KMS-11 (cell line): Measurements from ENCODE around the gene UFM1.

Experiments used
- H2AFZ ChIP-seq: fragments of 200-600 bp; sonication (generic); 2 replicates; pipeline ENCODE4 v1.6.1; 2016; ENCODE audit warnings: antibody characterized with exemption, mixed run types, low read depth
- H3K27ac ChIP-seq: fragments of 200-600 bp; sonication (generic); 2 replicates; pipeline ENCODE4 v1.6.1; 2016; ENCODE audit warnings: mild to moderate bottlenecking, mixed run types
- H3K27me3 ChIP-seq: fragments of 200-600 bp; sonication (generic); 2 replicates; pipeline ENCODE4 v1.6.1; 2017; ENCODE audit warnings: mild to moderate bottlenecking, low read depth, mixed run types, moderate library complexity; ENCODE audit not compliant: insufficient read depth
- H3K36me3 ChIP-seq: fragments of 200-600 bp; sonication (generic); 2 replicates; pipeline ENCODE4 v1.6.1; 2017; ENCODE audit warnings: mild to moderate bottlenecking, mixed run types; ENCODE audit not compliant: insufficient read depth
- H3K4me1 ChIP-seq: fragments of 200-600 bp; sonication (generic); 2 replicates; pipeline ENCODE4 v1.6.1; 2016; ENCODE audit warnings: mild to moderate bottlenecking, low read depth, mixed run types; ENCODE audit not compliant: poor library complexity, severe bottlenecking
- H3K4me2 ChIP-seq: fragments of 200-600 bp; sonication (generic); 2 replicates; pipeline ENCODE4 v1.7.0; 2016; ENCODE audit warnings: mild to moderate bottlenecking, mixed run types
- H3K4me3 ChIP-seq: fragments of 200-600 bp; sonication (generic); IDR thresholded peaks from 2 replicates; pipeline ENCODE4 v1.6.1; 2017; ENCODE audit warnings: low read depth, low read length, mixed read lengths; ENCODE audit not compliant: insufficient read depth
- H3K79me2 ChIP-seq: fragments of 200-600 bp; sonication (generic); 2 replicates; pipeline ENCODE4 v1.6.1; 2016; ENCODE audit warnings: low read depth, mixed run types; ENCODE audit not compliant: insufficient read depth
- H3K9ac ChIP-seq: fragments of 200-600 bp; sonication (generic); 2 replicates; pipeline ENCODE4 v1.6.1; 2016; ENCODE audit warnings: mild to moderate bottlenecking, mixed run types
- H4K20me1 ChIP-seq: fragments of 200-600 bp; sonication (generic); 2 replicates; pipeline ENCODE4 v1.6.1; 2016; ENCODE audit warnings: mild to moderate bottlenecking, mixed run types; ENCODE audit not compliant: insufficient read depth
- CTCF ChIP-seq: fragments of 200-600 bp; sonication (generic); conservative IDR thresholded peaks from 2 replicates; pipeline ENCODE4 v1.6.1; 2017; ENCODE audit warnings: low read depth, mild to moderate bottlenecking, antibody characterized with exemption, low read length, moderate library complexity, mixed read lengths

The UFM1 gene

GRCh38 chr13:38328699-38329098 is 21.0 kb upstream of the UFM1 start:
- no peak for TF ChIP-seq CTCF
- Histone ChIP-seq H3K27me3 (no peaks in the 10 kb centered on the region), H3K4me1 (no peaks in the 10 kb centered on the region), H3K4me3 (no peak overlapping the region), H3K36me3 (no peaks in the 10 kb centered on the region), H3K27ac (no peak overlapping the region), H3K9ac (no peak overlapping the region), H3K79me2 (no peaks in the 10 kb centered on the region), H3K4me2 (no peak overlapping the region), H2AFZ (no peak overlapping the region), H4K20me1 (no peaks in the 10 kb centered on the region)

GRCh38 chr13:38334845-38335244 is 14.8 kb upstream of the UFM1 start:
- no peak overlapping the region for H3K27ac ChIP-seq
- no peaks in the 10 kb centered on the region for H3K79me2 ChIP-seq
- no peak overlapping the region for H3K9ac ChIP-seq
- no peak overlapping the region for H2AFZ ChIP-seq
- H4K20me1 ChIP-seq = no peaks in the 10 kb centered on the region
- no peaks in the 10 kb centered on the region for H3K4me1 ChIP-seq
- no peaks in the 10 kb centered on the region for H3K27me3 ChIP-seq
- no peak for TF ChIP-seq CTCF
- no peaks in the 10 kb centered on the region for H3K36me3 ChIP-seq
- H3K4me3 ChIP-seq = no peak overlapping the region
- no peak overlapping the region for H3K4me2 ChIP-seq

- TF ChIP-seq CTCF = no peak
- H3K4me2 ChIP-seq = no peak overlapping the region
- no peak overlapping the region for H3K9ac ChIP-seq
- no peak overlapping the region for H3K27ac ChIP-seq
- no peaks in the 10 kb centered on the region for H4K20me1 ChIP-seq
- no peak overlapping the region for H2AFZ ChIP-seq
- H3K79me2 ChIP-seq = no peaks in the 10 kb centered on the region
- H3K27me3 ChIP-seq = no peaks in the 10 kb centered on the region
- no peaks in the 10 kb centered on the region for H3K4me1 ChIP-seq
- H3K36me3 ChIP-seq = no peaks in the 10 kb centered on the region
- no peak overlapping the region for H3K4me3 ChIP-seq
Measured at GRCh38 chr13:38338089-38338488, 11.6 kb upstream of the UFM1 start.

- Histone ChIP-seq H2AFZ (no peak overlapping the region), H4K20me1 (no peaks in the 10 kb centered on the region), H3K27me3 (no peaks in the 10 kb centered on the region), H3K79me2 (no peaks in the 10 kb centered on the region), H3K9ac (no peak overlapping the region), H3K27ac (no peak overlapping the region), H3K4me1 (no peaks in the 10 kb centered on the region), H3K36me3 (no peaks in the 10 kb centered on the region), H3K4me2 (no peak overlapping the region), H3K4me3 (no peak overlapping the region)
- no peak for TF ChIP-seq CTCF
Measured at GRCh38 chr13:38340624-38341023, 9.0 kb upstream of the UFM1 start.
